B cell (primary cell): Measurements from ENCODE around the gene CSRNP2. TPM values are rescaled to one million over a fixed set of nuclear protein-coding genes. Genes with fewer than 3 reads are reported as not detected.

Experiments
- ATAC-seq: fragments of 200-7000 bp; cut with Tn5 transposase; one replicate; pipeline ENCODE4 v1.10.0; 2021; ENCODE audit warnings: low read depth, mild to moderate bottlenecking, moderate number of reproducible peaks, moderate library complexity
- CTCF ChIA-PET: fragments of 350-600 bp; sonication (Branson Sonifier 250); formaldehyde crosslinking; loops from one replicate; lab custom pipeline; 2021; ENCODE audit warnings: antibody characterized with exemption, inconsistent platforms; lab: Charles Lee
- POLR2A ChIA-PET: fragments of 350-600 bp; sonication (Branson Sonifier 250); formaldehyde crosslinking; loops from one replicate; lab custom pipeline; 2021; ENCODE audit warnings: antibody characterized with exemption; lab: Charles Lee
- DNase-seq: peaks from one replicate; pipeline ENCODE4 v3.0.0; 2013
- H2AFZ ChIP-seq: 2 replicates; pipeline ENCODE4 v1.6.1; 2012; ENCODE audit warnings: mild to moderate bottlenecking, low read depth, low read length; ENCODE audit not compliant: insufficient read depth, poor library complexity, severe bottlenecking
- H3K27ac ChIP-seq, 2 donors: 1 replicate in 1 of 2; 2 replicates in 1 of 2; pipeline ENCODE4 v1.5.1; 2012 to 2013; ENCODE audit warnings: low read length in 2 of 2, mild to moderate bottlenecking in 2 of 2, moderate library complexity in 1 of 2
- H3K27me3 ChIP-seq, 4 experiments: fragments of 200-600 bp in 1 of 4; sonication (generic) in 1 of 4; replicated peaks in 1 of 4; 1 replicate in 2 of 4; 2 replicates in 2 of 4; pipeline versions ENCODE4 v1.6.1 to v1.7.0; 2013 to 2016; ENCODE audit warnings: low read length in 3 of 4, mild to moderate bottlenecking in 2 of 4, mixed read lengths in 1 of 4, moderate library complexity in 1 of 4; ENCODE audit not compliant: insufficient read depth in 4 of 4, control insufficient read depth in 3 of 4; ENCODE audit errors: control extremely low read depth in 1 of 4
- H3K36me3 ChIP-seq, 2 experiments: replicated peaks in 1 of 2; 1 replicate in 1 of 2; 2 replicates in 1 of 2; pipeline versions ENCODE4 v1.6.1 to v1.7.1; 2013; ENCODE audit warnings: low read length in 1 of 2; ENCODE audit not compliant: insufficient read depth in 2 of 2, control insufficient read depth in 1 of 2; ENCODE audit errors: control extremely low read depth in 1 of 2, extremely low read depth in 1 of 2
- H3K4me1 ChIP-seq, 2 donors: fragments of 200-600 bp in 1 of 2; sonication (generic) in 1 of 2; 1 replicate in 1 of 2; 2 replicates in 1 of 2; pipeline versions ENCODE4 v1.5.1 to v1.6.1; 2013 to 2017; ENCODE audit warnings: low read length in 2 of 2; ENCODE audit not compliant: control insufficient read depth in 2 of 2, insufficient read depth in 2 of 2
- H3K4me2 ChIP-seq: replicated peaks from 2 replicates; pipeline ENCODE3; 2012; ENCODE audit warnings: mild to moderate bottlenecking, low read depth, low read length; ENCODE audit not compliant: poor library complexity, severe bottlenecking
- H3K4me3 ChIP-seq, 5 experiments: fragments of 200-600 bp in 1 of 5; sonication (generic) in 1 of 5; 1 replicate in 3 of 5; 2 replicates in 2 of 5; pipeline versions ENCODE4 v1.5.1 to v1.7.0; 2011 to 2016; ENCODE audit warnings: low read length in 4 of 5, mild to moderate bottlenecking in 4 of 5, low read depth in 2 of 5, control low read depth in 1 of 5, moderate library complexity in 1 of 5; ENCODE audit not compliant: insufficient read depth in 1 of 5; ENCODE audit errors: control extremely low read depth in 1 of 5, extremely low read depth in 1 of 5
- H3K79me2 ChIP-seq: fragments of 200-600 bp; sonication (generic); one replicate; pipeline ENCODE4 v1.6.0; 2016; ENCODE audit warnings: low read length; ENCODE audit not compliant: control insufficient read depth, insufficient read depth
- H3K9ac ChIP-seq: fragments of 200-600 bp; sonication (generic); 2 replicates; pipeline ENCODE4 v1.6.1; 2017; ENCODE audit warnings: mild to moderate bottlenecking, low read length, moderate library complexity
- H3K9me3 ChIP-seq, 3 donors: one replicate each; pipeline versions ENCODE4 v1.6.1 to v1.7.1; 2013; ENCODE audit warnings: low read length in 2 of 3; ENCODE audit not compliant: control insufficient read depth in 2 of 3, insufficient read depth in 1 of 3; ENCODE audit errors: control extremely low read depth in 1 of 3
- H4K20me1 ChIP-seq: 2 replicates; pipeline ENCODE4 v1.6.0; 2012; ENCODE audit warnings: mild to moderate bottlenecking, low read length; ENCODE audit not compliant: insufficient read depth, control insufficient read depth, poor library complexity, severe bottlenecking
- H3K27ac Mint-ChIP-seq: one replicate; pipeline ENCODE4 v1.8.0; 2021; ENCODE audit warnings: mixed read lengths
- H3K27me3 Mint-ChIP-seq: one replicate; pipeline ENCODE4 v1.8.0; 2021; ENCODE audit warnings: mixed read lengths
- H3K4me1 Mint-ChIP-seq: one replicate; pipeline ENCODE4 v1.8.0; 2021; ENCODE audit warnings: mixed read lengths
- H3K4me3 Mint-ChIP-seq: one replicate; pipeline ENCODE4 v1.8.0; 2021; ENCODE audit warnings: mixed read lengths
- H3K9me3 Mint-ChIP-seq: one replicate; pipeline ENCODE4 v1.8.0; 2022; ENCODE audit warnings: mixed read lengths; ENCODE audit not compliant: insufficient read depth
- CTCF ChIP-seq: fragments of 200-600 bp; IDR thresholded peaks from one replicate; pipeline ENCODE4 v1.8.0; 2022; ENCODE audit warnings: antibody characterized with exemption, mild to moderate bottlenecking
- EZH2 ChIP-seq: IDR thresholded peaks from 2 replicates; pipeline ENCODE4 v1.6.1; 2012; ENCODE audit warnings: borderline replicate concordance, low read depth, mild to moderate bottlenecking, moderate library complexity, low read length; ENCODE audit not compliant: insufficient read depth, poor library complexity, severe bottlenecking
- WGBS: methylation state at CpG from one replicate; pipeline ENCODE4 v1.1.5; 2013; ENCODE audit warnings: missing lambda C conversion rate; ENCODE audit not compliant: insufficient coverage; 5-methylcytosine and 5-hydroxymethylcytosine counted together
- intact Hi-C: fragments of 100-400 bp; cut with micrococcal nuclease; formaldehyde crosslinking; loops from one replicate; pipeline ENCODE4 v1.10.0; 2022
- polyA plus RNA-seq: library from polyadenylated mRNA; depleted of rRNA; stranded (reverse); fragments of >200 nt; gene quantifications from 2 replicates; pipeline ENCODE4 v1.2.3, GENCODE V29; 2012
- total RNA-seq, 2 donors: library from RNA; stranded (reverse); fragments of 120-200 nt in 1 of 2; gene quantifications; 1 replicate in 1 of 2; 2 replicates in 1 of 2; pipeline versions ENCODE4 v1.2.3 to v1.2.4, GENCODE V29; 2013 to 2022

Gene CSRNP2
- total and polyA plus RNA-seq, 2 donors (not counting 1 experiment from before 2014, with no cell fraction given): 10.3 to 49.8 TPM

GRCh38 chr12:51065530-51065929 is 17.9 kb downstream of the CSRNP2 start:
- no peaks in the 10 kb centered on the region for H3K9me3 Mint-ChIP-seq
- Histone ChIP-seq H3K79me2 (no peaks in the 10 kb centered on the region), H3K27ac (no peak overlapping the region), H3K9ac (no peak overlapping the region), H2AFZ (no peak overlapping the region), H4K20me1 (no peaks in the 10 kb centered on the region), H3K4me1 (no peaks in the 10 kb centered on the region), H3K36me3 (peaks cover 3 to 66% of the 10 kb centered on the region in 2 experiments), H3K4me3 (no peak overlapping the region), H3K4me2 (no peak overlapping the region), H3K27me3 (no peaks in the 10 kb centered on the region), H3K9me3 (no peaks in the 10 kb centered on the region)
- 100% methylated on average over 1 of the region's 5 CpGs for whole genome bisulfite sequencing
- no peak for DNase-seq
- ChIA-PET CTCF (interaction anchor here (1.3 kb wide), 1 partner anchor 276 kb away, joined by 4 read pairs; no protein-coding TSS in a partner anchor), POLR2A (no interaction called here)
- TF ChIP-seq CTCF (no peak), EZH2 (no peak)
- no peak for ATAC-seq
- intact Hi-C loops: no loop called here
- no peaks in the 10 kb centered on the region for H3K27me3 Mint-ChIP-seq
- H3K4me3 Mint-ChIP-seq: no peak overlapping the region
- H3K27ac Mint-ChIP-seq: no peak overlapping the region
- no peaks in the 10 kb centered on the region for H3K4me1 Mint-ChIP-seq

GRCh38 chr12:51062631-51063397 is 20.6 kb downstream of the CSRNP2 start:
- POLR2A ChIA-PET: no interaction called here
- H3K4me2 ChIP-seq: no peak overlapping the region
- WGBS: 100% methylated on average over 2 of the region's 9 CpGs
- no peaks in the 10 kb centered on the region for H4K20me1 ChIP-seq
- no peaks in the 10 kb centered on the region for H3K9me3 ChIP-seq
- DNase-seq (no peak), ATAC-seq (no peak)
- no peaks in the 10 kb centered on the region for H3K9me3 Mint-ChIP-seq
- H3K27ac Mint-ChIP-seq: no peak overlapping the region
- CTCF ChIA-PET: no interaction called here
- no peak overlapping the region for H3K4me3 Mint-ChIP-seq
- H3K9ac ChIP-seq: no peak overlapping the region
- H3K27me3 Mint-ChIP-seq: no peaks in the 10 kb centered on the region
- no peaks in the 10 kb centered on the region for H3K4me1 Mint-ChIP-seq
- TF ChIP-seq EZH2: no peak
- TF ChIP-seq CTCF: no peak
- no peaks in the 10 kb centered on the region for H3K27me3 ChIP-seq
- H3K4me3 ChIP-seq: no peak overlapping the region
- H3K27ac ChIP-seq: no peak overlapping the region
- H2AFZ ChIP-seq: no peak overlapping the region
- H3K36me3 ChIP-seq: peaks cover 0 to 79% of the 10 kb centered on the region in 2 experiments
- intact Hi-C loops: no loop called here
- no peaks in the 10 kb centered on the region for H3K4me1 ChIP-seq
- H3K79me2 ChIP-seq: no peaks in the 10 kb centered on the region
